ENCODE data around the gene MYOZ2.

DNA sequence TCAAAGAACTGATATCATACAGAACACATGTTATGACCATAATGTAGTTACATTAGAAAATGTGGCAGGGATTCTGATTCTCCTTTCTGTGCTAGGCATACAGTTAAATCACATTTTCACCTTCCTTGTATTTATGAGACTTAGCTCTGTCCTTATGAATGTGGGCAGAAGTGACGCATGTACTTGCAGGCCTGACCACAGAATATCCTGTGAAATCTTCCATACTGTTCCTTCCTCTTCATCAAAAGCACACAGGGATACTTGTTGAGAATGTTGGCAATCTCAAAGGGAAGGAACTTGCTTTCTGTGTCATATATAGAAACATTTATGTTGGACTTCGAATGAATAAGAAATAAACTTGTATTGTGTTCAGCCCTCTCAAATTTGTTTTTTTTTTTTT is 17.2 kb upstream of the MYOZ2 start:
- TF ChIP-seq, protein P1, sequence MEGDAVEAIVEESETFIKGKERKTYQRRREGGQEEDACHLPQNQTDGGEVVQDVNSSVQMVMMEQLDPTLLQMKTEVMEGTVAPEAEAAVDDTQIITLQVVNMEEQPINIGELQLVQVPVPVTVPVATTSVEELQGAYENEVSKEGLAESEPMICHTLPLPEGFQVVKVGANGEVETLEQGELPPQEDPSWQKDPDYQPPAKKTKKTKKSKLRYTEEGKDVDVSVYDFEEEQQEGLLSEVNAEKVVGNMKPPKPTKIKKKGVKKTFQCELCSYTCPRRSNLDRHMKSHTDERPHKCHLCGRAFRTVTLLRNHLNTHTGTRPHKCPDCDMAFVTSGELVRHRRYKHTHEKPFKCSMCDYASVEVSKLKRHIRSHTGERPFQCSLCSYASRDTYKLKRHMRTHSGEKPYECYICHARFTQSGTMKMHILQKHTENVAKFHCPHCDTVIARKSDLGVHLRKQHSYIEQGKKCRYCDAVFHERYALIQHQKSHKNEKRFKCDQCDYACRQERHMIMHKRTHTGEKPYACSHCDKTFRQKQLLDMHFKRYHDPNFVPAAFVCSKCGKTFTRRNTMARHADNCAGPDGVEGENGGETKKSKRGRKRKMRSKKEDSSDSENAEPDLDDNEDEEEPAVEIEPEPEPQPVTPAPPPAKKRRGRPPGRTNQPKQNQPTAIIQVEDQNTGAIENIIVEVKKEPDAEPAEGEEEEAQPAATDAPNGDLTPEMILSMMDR (IDR thresholded peaks at IDR 0.05; ENCODE audit: insufficient read depth, low read length, poor library complexity, severe bottlenecking): no peak
- TF ChIP-seq EZH2phosphoT487 (conservative IDR thresholded peaks at IDR 0.05; ENCODE audit: low read length): no peak

All from SU-DHL-6 (cell line).